Stomach (tissue), 19 donors: ENCODE results near the gene OLFML2A. TPM values are rescaled to one million over a fixed set of nuclear protein-coding genes. Genes with fewer than 3 reads are reported as not detected.
A peak's percentile ranks its signal among the peaks of the same experiment; 100 is the strongest.
"Not testable (repeated sequence)": the region's sequence is repeated elsewhere in the genome, so short reads cannot be mapped to it uniquely, and the experiment has no call there.

Experiments used
- DNase-seq, 2 donors: peaks; one replicate each; pipeline versions ENCODE4 v3.0.0 to v3.0.0-alpha.2; 2013 to 2019
- H3K27ac ChIP-seq, 5 donors: fragments of 200-600 bp in 4 of 5; sonication (generic) in 4 of 5; one replicate each; pipeline ENCODE4 v1.5.1; 2013 to 2019; ENCODE audit warnings: mild to moderate bottlenecking in 1 of 5, moderate library complexity in 1 of 5
- H3K27me3 ChIP-seq, 3 donors: fragments of 200-600 bp; sonication (generic); one replicate each; pipeline ENCODE4 v1.5.1; 2017 to 2019; ENCODE audit warnings: mixed run types in 1 of 3
- H3K36me3 ChIP-seq, 4 donors: fragments of 200-600 bp; sonication (generic); 1 replicate in 3 of 4; 2 replicates in 1 of 4; pipeline ENCODE4 v1.5.1; 2016 to 2019
- H3K4me1 ChIP-seq, 4 donors: fragments of 200-600 bp; sonication (generic); one replicate each; pipeline ENCODE4 v1.5.1; 2016 to 2019
- H3K4me3 ChIP-seq, 4 donors: fragments of 200-600 bp; sonication (generic) in 3 of 4; one replicate each; pipeline ENCODE4 v1.5.1; 2016 to 2019; ENCODE audit warnings: mild to moderate bottlenecking in 1 of 4
- H3K9me3 ChIP-seq, 4 donors: fragments of 200-600 bp; sonication (generic); one replicate each; pipeline ENCODE4 v1.5.1; 2016 to 2019
- EP300 ChIP-seq: sonication (generic); formaldehyde crosslinking; IDR thresholded peaks from one replicate; pipeline ENCODE4 v1.6.1; 2017; ENCODE audit warnings: antibody characterized with exemption
- POLR2A ChIP-seq, 4 donors: fragments of 450-650 bp; IDR thresholded peaks; one replicate each; pipeline ENCODE4 v1.6.1; 2016; ENCODE audit warnings: antibody characterized with exemption in 4 of 4, control low read depth in 2 of 4, mild to moderate bottlenecking in 1 of 4, moderate library complexity in 1 of 4
- POLR2AphosphoS5 ChIP-seq, 3 donors: sonication (generic); formaldehyde crosslinking; IDR thresholded peaks; one replicate each; pipeline ENCODE4 v1.6.1; 2016; ENCODE audit warnings: antibody characterized with exemption in 3 of 3
- WGBS, 5 donors: extraction: QIAGEN DNeasy Blood & Tissue Kit in 3 of 5; methylation state at CpG; one replicate each; pipeline versions ENCODE4 v1.1.5 to v1.1.7; 2013 to 2018; 5-methylcytosine and 5-hydroxymethylcytosine counted together
- intact Hi-C: fragments of 100-400 bp; cut with DNase I; formaldehyde crosslinking; loops from one replicate; pipeline ENCODE4 v1.15.1; 2023; ENCODE audit warnings: low total_unique reads
- long read RNA-seq, 10 donors: transcript quantifications; one replicate each; lab custom pipeline, GENCODE V29; 2026
- polyA plus RNA-seq, 3 donors: library from polyadenylated mRNA; stranded (reverse); fragments of 200-250 nt; gene quantifications; one replicate each; pipeline ENCODE4 v1.2.3, GENCODE V29; 2013
- total RNA-seq, 5 donors: library from RNA; depleted of rRNA; stranded (reverse); fragments of >200 nt; gene quantifications; one replicate each; pipeline versions ENCODE4 v1.1.0 to v1.2.3, GENCODE V29; 2014 to 2016
- TF ChIP-seq, protein P1 (sequence below), 7 experiments: fragments of 450-650 bp in 4 of 7; fragments of 200-600 bp in 3 of 7; sonication (generic) in 3 of 7; IDR thresholded peaks; one replicate each; pipeline ENCODE4 v1.5.1; 2016 to 2019; ENCODE audit warnings: antibody characterized with exemption in 7 of 7, control low read depth in 2 of 7, mild to moderate bottlenecking in 1 of 7
- donor health status: healthy with polysubstance abuse.
- donor health status: Bipolar disorder and iron deficiency.
- donor health status: healthy.

Gene OLFML2A
- 10 to 100 TPM in 1 of 5 donors, 1 to 10 TPM in 4; 1.7 to 91.2 (median 4.1) TPM for total RNA-seq
- polyA plus RNA-seq, result 1 to 10 TPM in 1 of 3 donors, under 1 TPM in 2; 0.56 to 3.9 (median 0.61) TPM
- long read RNA-seq, donor 1, full-length matches to known transcripts, result 1 of 1 reads
- long read RNA-seq, donor 1, partial matches to known transcripts, result 0 of 1 reads
- long read RNA-seq, donor 1, other reads (novel, unspliced or antisense), result 0 of 1 reads
- long read RNA-seq, donor 2, full-length matches to known transcripts, result 3 of 3 reads
- long read RNA-seq, donor 2, partial matches to known transcripts, result 0 of 3 reads
- long read RNA-seq, donor 2, other reads (novel, unspliced or antisense), result 0 of 3 reads
- long read RNA-seq, donor 3, full-length matches to known transcripts, result 2 of 2 reads
- long read RNA-seq, donor 3, partial matches to known transcripts, result 0 of 2 reads
- long read RNA-seq, donor 3, other reads (novel, unspliced or antisense), result 0 of 2 reads
- long read RNA-seq, donor 4, full-length matches to known transcripts, result 1 of 1 reads
- long read RNA-seq, donor 4, partial matches to known transcripts, result 0 of 1 reads
- long read RNA-seq, donor 4, other reads (novel, unspliced or antisense), result 0 of 1 reads
- long read RNA-seq, donor 5, full-length matches to known transcripts, result 2 of 2 reads
- long read RNA-seq, donor 5, partial matches to known transcripts, result 0 of 2 reads
- long read RNA-seq, donor 5, other reads (novel, unspliced or antisense), result 0 of 2 reads
- long read RNA-seq, donor 6, full-length matches to known transcripts, result 7 of 45 reads
- long read RNA-seq, donor 6, partial matches to known transcripts, result 38 of 45 reads
- long read RNA-seq, donor 6, other reads (novel, unspliced or antisense), result 0 of 45 reads
- long read RNA-seq, donor 7, full-length matches to known transcripts, result 1 of 28 reads
- long read RNA-seq, donor 7, partial matches to known transcripts, result 27 of 28 reads
- long read RNA-seq, donor 7, other reads (novel, unspliced or antisense), result 0 of 28 reads
- long read RNA-seq, donor 8, result 0 reads
- long read RNA-seq, donor 9, result 0 reads
- long read RNA-seq, donor 10, result 0 reads

DNA sequence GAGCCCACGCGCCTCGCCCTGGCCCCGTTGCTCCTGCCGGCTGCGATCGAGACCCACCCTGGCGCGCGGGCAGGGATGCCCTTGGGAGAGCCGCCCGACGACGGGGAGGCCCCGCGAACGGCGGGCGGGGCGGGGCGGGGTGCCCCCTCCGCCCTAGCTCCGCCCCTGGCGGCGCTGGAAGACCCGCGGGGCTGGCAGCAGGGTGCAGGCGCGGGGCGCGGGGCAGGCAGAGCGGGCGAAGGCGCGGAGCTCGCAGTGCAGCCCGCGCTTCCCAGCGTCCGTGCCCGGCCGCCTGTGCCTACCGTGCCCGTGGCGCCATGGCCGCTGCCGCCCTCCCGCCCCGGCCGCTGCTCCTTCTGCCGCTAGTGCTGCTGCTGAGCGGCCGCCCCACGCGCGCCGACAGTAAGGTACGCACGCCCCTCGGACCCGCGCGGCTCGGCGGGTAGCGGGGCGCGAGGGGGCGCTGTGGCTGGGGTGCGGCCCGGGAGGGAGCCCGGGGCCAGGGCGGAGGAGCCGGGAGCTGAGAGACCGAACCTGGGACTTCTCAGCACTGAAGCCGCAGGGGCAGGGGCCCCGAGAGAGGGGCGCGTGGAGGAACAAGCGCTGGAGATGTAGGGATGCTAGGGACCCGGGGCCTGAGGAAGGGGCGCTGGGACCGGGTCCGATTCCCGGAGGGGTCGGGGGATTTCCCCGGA, at the start of gene OLFML2A:
Gene OLFML2A, plus strand, starts transcription at position 180 of the 695 bp plus-strand sequence. Its CDS starts 138 bp downstream, at position 318.
- peak within 1 kb of the TSS; percentile 22 to 82 (median 58) for H3K27ac ChIP-seq
- no peaks in the 10 kb centered on the region for H3K36me3 ChIP-seq
- TF ChIP-seq, protein P1, sequence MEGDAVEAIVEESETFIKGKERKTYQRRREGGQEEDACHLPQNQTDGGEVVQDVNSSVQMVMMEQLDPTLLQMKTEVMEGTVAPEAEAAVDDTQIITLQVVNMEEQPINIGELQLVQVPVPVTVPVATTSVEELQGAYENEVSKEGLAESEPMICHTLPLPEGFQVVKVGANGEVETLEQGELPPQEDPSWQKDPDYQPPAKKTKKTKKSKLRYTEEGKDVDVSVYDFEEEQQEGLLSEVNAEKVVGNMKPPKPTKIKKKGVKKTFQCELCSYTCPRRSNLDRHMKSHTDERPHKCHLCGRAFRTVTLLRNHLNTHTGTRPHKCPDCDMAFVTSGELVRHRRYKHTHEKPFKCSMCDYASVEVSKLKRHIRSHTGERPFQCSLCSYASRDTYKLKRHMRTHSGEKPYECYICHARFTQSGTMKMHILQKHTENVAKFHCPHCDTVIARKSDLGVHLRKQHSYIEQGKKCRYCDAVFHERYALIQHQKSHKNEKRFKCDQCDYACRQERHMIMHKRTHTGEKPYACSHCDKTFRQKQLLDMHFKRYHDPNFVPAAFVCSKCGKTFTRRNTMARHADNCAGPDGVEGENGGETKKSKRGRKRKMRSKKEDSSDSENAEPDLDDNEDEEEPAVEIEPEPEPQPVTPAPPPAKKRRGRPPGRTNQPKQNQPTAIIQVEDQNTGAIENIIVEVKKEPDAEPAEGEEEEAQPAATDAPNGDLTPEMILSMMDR (IDR thresholded peaks at IDR 0.05), result peak in 2 of 7 experiments; percentile 6 to 29
- TF ChIP-seq POLR2AphosphoS5 (IDR thresholded peaks at IDR 0.05) (no peak), EP300 (no peak), POLR2A (IDR thresholded peaks at IDR 0.05) (no peak)
- peak in 1 of 2 donors; percentile 78 for DNase-seq
- H3K27me3 ChIP-seq, result peaks cover 0 to 27% (median 19%) of the 10 kb centered on the region in 3 donors
- intact Hi-C loops, result loop anchor here (5.0 kb wide), 1 partner anchor 595 kb away; no protein-coding TSS in a partner anchor
- no peaks in the 10 kb centered on the region for H3K9me3 ChIP-seq
- H3K4me1 ChIP-seq, result peaks cover 17 to 53% (median 36%) of the 10 kb centered on the region in 4 donors
- 0 to 2% (median 1%) methylated on average over 7 to 85 of the region's 87 CpGs for WGBS, 5 donors
- H3K4me3 ChIP-seq, result peak within 1 kb of the TSS; percentile 58 to 68 (median 62)

DNA sequence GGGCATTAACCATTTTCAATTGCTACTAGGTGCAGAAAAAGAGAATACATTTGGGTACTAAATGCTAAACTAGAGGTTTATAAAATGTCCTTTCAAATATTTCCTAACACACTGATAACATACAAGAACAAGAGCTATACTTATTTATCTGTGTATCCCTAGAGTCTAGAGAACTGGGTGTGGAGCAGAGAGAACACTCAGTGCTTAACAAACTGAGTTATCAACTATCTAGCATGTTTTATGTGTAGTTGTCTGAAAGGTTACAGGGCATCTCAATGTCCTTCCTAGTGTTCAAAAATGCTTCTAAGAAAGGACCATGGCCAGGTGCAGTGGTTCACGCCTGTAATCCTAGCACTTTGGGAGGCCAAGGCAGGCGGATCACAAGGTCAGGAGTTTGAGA, 46.2 kb upstream of the OLFML2A start:
- DNase-seq, result no peak
- Histone ChIP-seq H3K27ac (no peak overlapping the region), H3K9me3 (no peaks in the 10 kb centered on the region), H3K4me1 (no peaks in the 10 kb centered on the region), H3K36me3 (no peaks in the 10 kb centered on the region), H3K4me3 (no peak overlapping the region), H3K27me3 (no peaks in the 10 kb centered on the region)
- 90 to 97% (median 90%) methylated on average over 2 of the region's 2 CpGs for WGBS, 5 donors
- intact Hi-C loops, result no loop called here
- TF ChIP-seq, protein P1 (IDR thresholded peaks at IDR 0.05), result no peak
- no peak for TF ChIP-seq EP300
- TF ChIP-seq POLR2A (IDR thresholded peaks at IDR 0.05), result no peak
- no peak for TF ChIP-seq POLR2AphosphoS5 (IDR thresholded peaks at IDR 0.05)

DNA sequence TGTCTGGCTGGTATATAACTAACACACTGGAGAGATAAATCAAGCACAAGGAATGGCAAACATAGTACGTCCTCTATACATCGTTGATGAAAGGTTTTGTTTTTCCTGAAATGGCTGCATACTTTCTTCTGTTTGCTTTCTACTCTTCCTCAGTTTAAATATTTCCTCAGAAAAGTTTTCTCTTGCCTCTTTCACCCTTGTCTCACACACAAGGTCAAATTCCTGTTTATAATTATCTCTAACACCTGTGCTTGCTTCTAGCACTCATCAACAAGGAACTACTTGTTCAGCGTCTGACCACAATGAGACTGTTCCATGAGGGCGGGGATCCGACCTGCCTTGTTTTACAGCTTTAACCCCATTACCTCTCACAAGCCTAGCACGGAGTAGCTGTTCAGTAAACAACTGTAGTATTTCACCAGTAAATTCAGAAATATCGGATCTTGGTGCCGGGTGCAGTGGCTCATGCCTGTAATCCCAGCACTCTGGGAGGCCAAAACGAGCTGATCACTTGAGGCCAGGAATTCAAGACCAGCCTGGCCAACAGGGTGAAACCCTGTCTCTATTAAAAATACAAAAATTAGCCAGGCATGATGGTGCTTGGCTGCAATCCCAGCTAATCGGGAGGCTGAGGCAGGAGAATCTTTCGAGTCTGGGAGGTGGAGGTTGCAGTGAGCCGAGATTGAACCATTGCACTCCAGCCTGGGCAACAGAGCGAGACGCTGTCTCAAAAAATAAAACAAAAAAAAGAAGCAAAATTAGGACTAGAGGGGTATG, 42.8 kb upstream of the OLFML2A start:
- intact Hi-C loops, result no loop called here
- Histone ChIP-seq H3K27me3 (no peaks in the 10 kb centered on the region), H3K27ac (no peak overlapping the region), H3K4me1 (no peaks in the 10 kb centered on the region), H3K36me3 (no peaks in the 10 kb centered on the region), H3K4me3 (no peak overlapping the region), H3K9me3 (no peaks in the 10 kb centered on the region)
- WGBS, 5 donors, result 51 to 71% (median 60%) methylated on average over 14 of the region's 14 CpGs
- TF ChIP-seq POLR2A (IDR thresholded peaks at IDR 0.05) (no peak), EP300 (no peak), POLR2AphosphoS5 (IDR thresholded peaks at IDR 0.05) (no peak)
- TF ChIP-seq, protein P1 (IDR thresholded peaks at IDR 0.05), result no peak
- DNase-seq, result peak in 1 of 2 donors; percentile 80

DNA sequence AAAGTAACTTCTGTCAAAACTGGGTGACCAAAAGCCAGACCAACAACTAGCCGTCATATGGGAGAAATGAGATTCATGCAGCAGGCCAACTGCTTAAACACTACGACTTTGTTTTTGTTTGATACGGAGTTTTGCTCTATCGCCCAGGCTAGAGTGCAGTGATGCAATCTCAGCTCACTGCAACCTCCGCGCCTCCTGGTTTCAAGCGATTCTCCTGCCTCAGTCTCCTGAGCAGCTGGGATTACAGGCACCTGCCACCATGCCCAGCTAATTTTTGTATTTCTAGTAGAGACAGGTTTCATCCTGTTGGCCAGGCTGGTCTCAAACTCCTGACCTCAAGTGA, 42.2 kb upstream of the OLFML2A start:
- DNase-seq, H3K4me3 ChIP-seq, H3K27me3 ChIP-seq, intact Hi-C loops, H3K4me1 ChIP-seq, H3K27ac ChIP-seq, H3K36me3 ChIP-seq, H3K9me3 ChIP-seq: not testable (repeated sequence)
- 85 to 98% (median 95%) methylated on average over 7 of the region's 7 CpGs for WGBS, 5 donors
